Fibroblast of lung (primary cell): ENCODE results near the gene DCTN4.

Experiments used
- EZH2 ChIP-seq: IDR thresholded peaks from 2 replicates; pipeline ENCODE4 v1.5.1; 2012; ENCODE audit warnings: low read length, control low read depth, mild to moderate bottlenecking; ENCODE audit errors: missing control alignments
- TF ChIP-seq, protein P1 (sequence below), 2 donors: IDR thresholded peaks in 1 of 2; conservative IDR thresholded peaks in 1 of 2; 1 replicate in 1 of 2; 2 replicates in 1 of 2; pipeline ENCODE4 v1.5.1; 2011 to 2012; ENCODE audit warnings: low read length in 2 of 2, control low read depth in 1 of 2, inconsistent platforms in 1 of 2, low read depth in 1 of 2, mild to moderate bottlenecking in 1 of 2

DNA sequence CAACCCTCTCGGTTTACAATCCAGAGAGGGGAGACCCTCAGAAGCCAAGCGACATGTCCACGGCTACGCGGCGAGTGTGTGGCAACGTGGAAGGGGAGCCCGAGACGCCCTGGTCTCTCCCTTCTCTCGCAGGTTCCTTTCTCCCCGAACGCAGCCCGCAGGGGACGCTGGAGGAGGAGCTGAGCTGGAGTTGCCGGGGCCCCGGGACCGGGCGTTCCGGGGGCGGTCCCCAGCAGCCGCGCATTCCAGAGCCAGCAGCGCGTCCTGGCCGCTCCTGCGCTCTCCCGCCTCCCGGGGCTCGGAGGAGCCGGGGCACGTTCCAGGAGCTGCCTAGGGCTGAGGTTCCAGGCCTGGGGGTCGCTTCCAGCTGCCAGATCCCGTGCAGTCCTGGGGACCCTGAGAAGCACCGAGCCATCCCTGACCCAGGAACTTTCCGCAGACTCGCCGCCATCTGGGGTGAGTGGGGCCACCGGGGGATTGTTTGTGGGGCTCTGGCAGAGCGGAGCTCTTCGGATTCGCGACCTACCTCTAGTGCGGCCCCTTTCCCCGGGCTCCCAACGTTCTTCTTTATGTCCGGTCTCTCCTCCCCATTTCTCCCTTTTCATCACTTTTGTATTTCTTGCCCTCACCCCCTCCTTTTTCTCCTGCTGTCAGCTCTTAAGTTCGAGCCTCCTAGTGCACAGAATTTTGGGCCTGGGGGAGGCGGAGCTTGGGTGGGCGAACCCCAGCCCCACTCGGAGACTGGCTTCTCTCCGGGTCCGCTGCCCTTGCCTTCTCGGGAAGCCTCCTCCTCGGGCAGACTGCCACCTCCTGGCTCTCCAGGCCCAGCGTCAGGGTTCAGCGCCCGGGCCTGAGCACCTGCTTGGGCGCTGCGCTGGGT lies 19.9 kb upstream of the DCTN4 start, which contains the start of gene SMIM3:
- TF ChIP-seq, protein P1, sequence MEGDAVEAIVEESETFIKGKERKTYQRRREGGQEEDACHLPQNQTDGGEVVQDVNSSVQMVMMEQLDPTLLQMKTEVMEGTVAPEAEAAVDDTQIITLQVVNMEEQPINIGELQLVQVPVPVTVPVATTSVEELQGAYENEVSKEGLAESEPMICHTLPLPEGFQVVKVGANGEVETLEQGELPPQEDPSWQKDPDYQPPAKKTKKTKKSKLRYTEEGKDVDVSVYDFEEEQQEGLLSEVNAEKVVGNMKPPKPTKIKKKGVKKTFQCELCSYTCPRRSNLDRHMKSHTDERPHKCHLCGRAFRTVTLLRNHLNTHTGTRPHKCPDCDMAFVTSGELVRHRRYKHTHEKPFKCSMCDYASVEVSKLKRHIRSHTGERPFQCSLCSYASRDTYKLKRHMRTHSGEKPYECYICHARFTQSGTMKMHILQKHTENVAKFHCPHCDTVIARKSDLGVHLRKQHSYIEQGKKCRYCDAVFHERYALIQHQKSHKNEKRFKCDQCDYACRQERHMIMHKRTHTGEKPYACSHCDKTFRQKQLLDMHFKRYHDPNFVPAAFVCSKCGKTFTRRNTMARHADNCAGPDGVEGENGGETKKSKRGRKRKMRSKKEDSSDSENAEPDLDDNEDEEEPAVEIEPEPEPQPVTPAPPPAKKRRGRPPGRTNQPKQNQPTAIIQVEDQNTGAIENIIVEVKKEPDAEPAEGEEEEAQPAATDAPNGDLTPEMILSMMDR (conservative IDR thresholded peaks at IDR 0.05 in 1 of 2, IDR thresholded peaks at IDR 0.05 in 1 of 2; ENCODE audit: low read depth in 1 of 2, low read length in 2 of 2): peak; percentile 29 to 40
- TF ChIP-seq EZH2: no peak
